ENCODE data around the gene PLK3.
"Not testable (repeated sequence)": the region's sequence is repeated elsewhere in the genome, so short reads cannot be mapped to it uniquely, and the experiment has no call there.

Gene PLK3

GRCh38 chr1:44822981-44823451 lies 22.8 kb downstream of the PLK3 start:
- H3K9me2 ChIP-seq (replicated peaks; ENCODE audit: insufficient read depth, low read length), result no peaks in the 10 kb centered on the region
- TF ChIP-seq EZH2phosphoT487 (IDR thresholded peaks at IDR 0.05; ENCODE audit: low read length) (no peak), EZH2 (optimal IDR thresholded peaks at IDR 0.05; ENCODE audit: low read depth, low read length) (no peak), CTCF (IDR thresholded peaks at IDR 0.05; ENCODE audit: low read length) (no peak)

GRCh38 chr1:44824392-44824791 lies 24.2 kb downstream of the PLK3 start:
- not testable (repeated sequence) for H2AFZ ChIP-seq (ENCODE audit: low read length); H3K36me3 ChIP-seq (replicated peaks; ENCODE audit: insufficient read depth, low read length); H3K27ac ChIP-seq (ENCODE audit: low read length); H3F3A ChIP-seq (ENCODE audit: insufficient read depth, low read length); H3K9ac ChIP-seq (ENCODE audit: low read length); H3K4me3 ChIP-seq (ENCODE audit: low read length); H3K4me1 ChIP-seq (ENCODE audit: low read length); H3K4me2 ChIP-seq (ENCODE audit: low read depth, low read length); H3K27me3 ChIP-seq (replicated peaks; ENCODE audit: insufficient read depth, low read length); H3K9me2 ChIP-seq (replicated peaks; ENCODE audit: insufficient read depth, low read length); H3K9me3 ChIP-seq (replicated peaks; ENCODE audit: insufficient read depth, low read length); H4K20me1 ChIP-seq (ENCODE audit: insufficient read depth, low read length); DNase-seq; H3K79me2 ChIP-seq (ENCODE audit: low read length)

More at GRCh38 chr1:44822981-44823451, 22.8 kb downstream of the PLK3 start:
- Histone ChIP-seq H4K20me1 (ENCODE audit: insufficient read depth, low read length) (no peaks in the 10 kb centered on the region), H3K4me2 (ENCODE audit: low read depth, low read length) (no peak overlapping the region), H2AFZ (ENCODE audit: low read length) (no peak overlapping the region), H3K27ac (ENCODE audit: low read length) (no peak overlapping the region), H3K27me3 (replicated peaks; ENCODE audit: insufficient read depth, low read length) (no peaks in the 10 kb centered on the region), H3K4me1 (ENCODE audit: low read length) (no peaks in the 10 kb centered on the region), H3K9me3 (replicated peaks; ENCODE audit: insufficient read depth, low read length) (no peaks in the 10 kb centered on the region), H3K36me3 (replicated peaks; ENCODE audit: insufficient read depth, low read length) (no peaks in the 10 kb centered on the region), H3F3A (ENCODE audit: insufficient read depth, low read length) (peaks cover 11% of the 10 kb centered on the region), H3K9ac (ENCODE audit: low read length) (no peak overlapping the region), H3K79me2 (ENCODE audit: low read length) (no peaks in the 10 kb centered on the region), H3K4me3 (ENCODE audit: low read length) (no peak overlapping the region)
- DNase-seq, result no peak

GRCh38 chr1:44826375-44827196 lies 26.4 kb downstream of the PLK3 start:
- Histone ChIP-seq H3K27me3 (replicated peaks; ENCODE audit: insufficient read depth, low read length) (no peaks in the 10 kb centered on the region), H4K20me1 (ENCODE audit: insufficient read depth, low read length) (no peaks in the 10 kb centered on the region), H3K36me3 (replicated peaks; ENCODE audit: insufficient read depth, low read length) (no peaks in the 10 kb centered on the region), H3K27ac (ENCODE audit: low read length) (no peak overlapping the region), H3K4me1 (ENCODE audit: low read length) (no peaks in the 10 kb centered on the region), H3K4me2 (ENCODE audit: low read depth, low read length) (no peak overlapping the region), H3F3A (ENCODE audit: insufficient read depth, low read length) (no peaks in the 10 kb centered on the region), H3K9me2 (replicated peaks; ENCODE audit: insufficient read depth, low read length) (no peaks in the 10 kb centered on the region), H3K79me2 (ENCODE audit: low read length) (no peaks in the 10 kb centered on the region), H3K9me3 (replicated peaks; ENCODE audit: insufficient read depth, low read length) (no peaks in the 10 kb centered on the region), H2AFZ (ENCODE audit: low read length) (no peak overlapping the region), H3K4me3 (ENCODE audit: low read length) (no peak overlapping the region), H3K9ac (ENCODE audit: low read length) (no peak overlapping the region)
- TF ChIP-seq EZH2phosphoT487 (IDR thresholded peaks at IDR 0.05; ENCODE audit: low read length), result no peak
- no peak for TF ChIP-seq EZH2 (optimal IDR thresholded peaks at IDR 0.05; ENCODE audit: low read depth, low read length)
- TF ChIP-seq CTCF (IDR thresholded peaks at IDR 0.05; ENCODE audit: low read length), result no peak
- DNase-seq, result no peak

All from MM.1S (cell line).